Measurements from ENCODE around the gene CDH13.

DNA sequence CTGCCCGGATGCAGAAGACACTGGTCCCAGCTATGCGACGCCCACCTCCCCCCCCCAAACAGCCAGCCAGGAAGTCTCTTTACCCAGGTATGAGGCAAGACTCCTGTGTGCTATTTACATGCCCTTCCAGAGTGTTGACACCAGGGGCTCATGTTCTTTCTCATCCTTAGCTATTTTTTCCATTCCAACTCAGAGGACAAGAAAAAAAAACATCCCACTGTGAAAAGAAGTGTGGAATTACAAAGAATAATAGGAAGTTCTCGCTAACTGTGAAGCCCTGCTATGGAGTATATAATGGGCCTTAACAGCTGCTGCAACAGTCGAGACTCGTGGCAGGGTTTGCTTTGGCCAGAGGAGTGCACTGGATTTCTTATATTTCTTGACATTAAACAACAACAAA is 584.9 kb downstream of the CDH13 start:
- TF ChIP-seq, protein P1, sequence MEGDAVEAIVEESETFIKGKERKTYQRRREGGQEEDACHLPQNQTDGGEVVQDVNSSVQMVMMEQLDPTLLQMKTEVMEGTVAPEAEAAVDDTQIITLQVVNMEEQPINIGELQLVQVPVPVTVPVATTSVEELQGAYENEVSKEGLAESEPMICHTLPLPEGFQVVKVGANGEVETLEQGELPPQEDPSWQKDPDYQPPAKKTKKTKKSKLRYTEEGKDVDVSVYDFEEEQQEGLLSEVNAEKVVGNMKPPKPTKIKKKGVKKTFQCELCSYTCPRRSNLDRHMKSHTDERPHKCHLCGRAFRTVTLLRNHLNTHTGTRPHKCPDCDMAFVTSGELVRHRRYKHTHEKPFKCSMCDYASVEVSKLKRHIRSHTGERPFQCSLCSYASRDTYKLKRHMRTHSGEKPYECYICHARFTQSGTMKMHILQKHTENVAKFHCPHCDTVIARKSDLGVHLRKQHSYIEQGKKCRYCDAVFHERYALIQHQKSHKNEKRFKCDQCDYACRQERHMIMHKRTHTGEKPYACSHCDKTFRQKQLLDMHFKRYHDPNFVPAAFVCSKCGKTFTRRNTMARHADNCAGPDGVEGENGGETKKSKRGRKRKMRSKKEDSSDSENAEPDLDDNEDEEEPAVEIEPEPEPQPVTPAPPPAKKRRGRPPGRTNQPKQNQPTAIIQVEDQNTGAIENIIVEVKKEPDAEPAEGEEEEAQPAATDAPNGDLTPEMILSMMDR (conservative IDR thresholded peaks at IDR 0.05) = no peak
- TF ChIP-seq ZFX (IDR thresholded peaks at IDR 0.05) = no peak
